NCI-H524 (cell line): ENCODE measurements around the gene DKK3.

ENCODE experiments used
- DNase-seq, 2 experiments: peaks; one replicate each; lab custom pipeline; 2025; lab: John Stamatoyannopoulos, UW

The DKK3 gene

GRCh38 chr11:12029738-12030363 lies 21.4 kb upstream of the DKK3 start:
- DNase-seq = no peak

- DNase-seq = no peak
Measured at GRCh38 chr11:12029119-12029518, 20.7 kb upstream of the DKK3 start.

GRCh38 chr11:12028303-12028702 lies 19.9 kb upstream of the DKK3 start:
- no peak for DNase-seq

GRCh38 chr11:12026331-12027211 lies 18.1 kb upstream of the DKK3 start:
- no peak for DNase-seq

GRCh38 chr11:12024254-12024926 lies 16.0 kb upstream of the DKK3 start:
- DNase-seq = no peak

GRCh38 chr11:12023015-12023414 lies 14.6 kb upstream of the DKK3 start:
- no peak for DNase-seq

- no peak for DNase-seq
Measured at GRCh38 chr11:12020546-12020945, 12.1 kb upstream of the DKK3 start.

GRCh38 chr11:12019866-12020416 lies 11.5 kb upstream of the DKK3 start:
- no peak for DNase-seq

- no peak for DNase-seq
Measured at GRCh38 chr11:12019337-12019736, 10.9 kb upstream of the DKK3 start.

- DNase-seq = no peak
Measured at GRCh38 chr11:12017865-12018453, 9.5 kb upstream of the DKK3 start.

- DNase-seq = no peak
Measured at GRCh38 chr11:12017243-12017678, 8.8 kb upstream of the DKK3 start.

- no peak for DNase-seq
Measured at GRCh38 chr11:12016246-12016645, 7.8 kb upstream of the DKK3 start.

- DNase-seq = no peak
Measured at GRCh38 chr11:12015486-12015885, 7.1 kb upstream of the DKK3 start.

GRCh38 chr11:12013781-12014180 lies 5.4 kb upstream of the DKK3 start:
- DNase-seq = no peak

GRCh38 chr11:12009617-12010321 lies 1.3 kb upstream of the DKK3 start:
- no peak for DNase-seq

- peak in 1 of 2 experiments; percentile 8 for DNase-seq
Measured at GRCh38 chr11:12008790-12009616, 577 bp upstream of the DKK3 start.

GRCh38 chr11:12007230-12007593 lies 1.2 kb downstream of the DKK3 start:
- no peak for DNase-seq

- no peak for DNase-seq
Measured at GRCh38 chr11:12006552-12007229, 1.7 kb downstream of the DKK3 start.

GRCh38 chr11:12005476-12005875 lies 3.0 kb downstream of the DKK3 start:
- DNase-seq = no peak

- no peak for DNase-seq
Measured at GRCh38 chr11:12005061-12005460, 3.4 kb downstream of the DKK3 start.
